NK-92 treated with Interleukin-12 subunit alpha and Interleukin-12 subunit beta, amount 100 ng/mL, for 24 hours (cell line): ENCODE measurements around the gene KY.

Experiments
- DNase-seq: peaks from one replicate; lab custom pipeline; 2025; lab: John Stamatoyannopoulos, UW

KY gene

GRCh38 chr3:134619301-134619615 lies 31.6 kb downstream of the KY start:
- no peak for DNase-seq

- no peak for DNase-seq
These were observed 32.1 kb downstream of the KY start for GRCh38 chr3:134618478-134619300.

- no peak for DNase-seq
These were observed 33.0 kb downstream of the KY start for GRCh38 chr3:134617608-134618477.

- DNase-seq: no peak
These were observed 35.1 kb downstream of the KY start for GRCh38 chr3:134615743-134616142.

- DNase-seq: no peak
These were observed 35.9 kb downstream of the KY start for GRCh38 chr3:134614955-134615354.

- no peak for DNase-seq
These were observed 37.8 kb downstream of the KY start for GRCh38 chr3:134613006-134613520.

GRCh38 chr3:134611516-134611915 lies 39.3 kb downstream of the KY start:
- DNase-seq: no peak

- DNase-seq: no peak
These were observed 40.1 kb downstream of the KY start for GRCh38 chr3:134610432-134611385.

- DNase-seq: no peak
These were observed 40.9 kb downstream of the KY start for GRCh38 chr3:134609821-134610431.

- no peak for DNase-seq
These were observed 41.9 kb downstream of the KY start for GRCh38 chr3:134608771-134609435.

- DNase-seq: no peak
These were observed 42.6 kb downstream of the KY start for GRCh38 chr3:134608023-134608770.

- no peak for DNase-seq
These were observed 43.5 kb downstream of the KY start for GRCh38 chr3:134607054-134608022.

- DNase-seq: no peak
These were observed 44.5 kb downstream of the KY start for GRCh38 chr3:134606033-134607025.

- no peak for DNase-seq
These were observed 45.3 kb downstream of the KY start for GRCh38 chr3:134605556-134605955.

GRCh38 chr3:134603956-134604355 lies 46.9 kb downstream of the KY start:
- no peak for DNase-seq

GRCh38 chr3:134603480-134603879 lies 47.3 kb downstream of the KY start:
- DNase-seq: no peak

- no peak for DNase-seq
These were observed 48.4 kb downstream of the KY start for GRCh38 chr3:134602440-134602814.
